LoVo (cell line): ENCODE data around the gene TP63.
"Not testable (repeated sequence)": the region's sequence is repeated elsewhere in the genome, so short reads cannot be mapped to it uniquely, and the experiment has no call there.

Experiments used
- DNase-seq: peaks from one replicate; pipeline ENCODE4 v3.0.0-alpha.2; 2016; ENCODE audit warnings: low spot score

TP63 gene

DNA sequence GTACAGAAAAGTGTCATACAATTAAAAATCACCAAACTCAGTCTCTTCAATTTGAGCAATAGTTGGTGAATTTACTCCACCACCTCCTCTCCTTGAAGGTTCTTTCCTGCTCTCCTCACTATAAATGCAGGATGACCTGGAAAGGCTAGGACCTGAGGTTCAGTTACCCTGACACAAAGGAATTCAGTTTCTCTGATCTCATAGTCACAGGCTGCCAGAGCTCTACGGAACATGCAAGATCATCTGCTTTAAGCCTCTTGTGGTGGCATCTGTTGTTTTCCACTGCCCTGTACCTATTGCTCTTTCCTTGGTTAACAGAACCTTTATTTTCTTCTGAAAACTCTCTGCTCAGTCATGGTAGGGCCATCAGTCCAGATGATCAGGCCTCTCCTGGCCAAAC is 4.9 kb upstream of the TP63 start:
- no peak for DNase-seq

DNA sequence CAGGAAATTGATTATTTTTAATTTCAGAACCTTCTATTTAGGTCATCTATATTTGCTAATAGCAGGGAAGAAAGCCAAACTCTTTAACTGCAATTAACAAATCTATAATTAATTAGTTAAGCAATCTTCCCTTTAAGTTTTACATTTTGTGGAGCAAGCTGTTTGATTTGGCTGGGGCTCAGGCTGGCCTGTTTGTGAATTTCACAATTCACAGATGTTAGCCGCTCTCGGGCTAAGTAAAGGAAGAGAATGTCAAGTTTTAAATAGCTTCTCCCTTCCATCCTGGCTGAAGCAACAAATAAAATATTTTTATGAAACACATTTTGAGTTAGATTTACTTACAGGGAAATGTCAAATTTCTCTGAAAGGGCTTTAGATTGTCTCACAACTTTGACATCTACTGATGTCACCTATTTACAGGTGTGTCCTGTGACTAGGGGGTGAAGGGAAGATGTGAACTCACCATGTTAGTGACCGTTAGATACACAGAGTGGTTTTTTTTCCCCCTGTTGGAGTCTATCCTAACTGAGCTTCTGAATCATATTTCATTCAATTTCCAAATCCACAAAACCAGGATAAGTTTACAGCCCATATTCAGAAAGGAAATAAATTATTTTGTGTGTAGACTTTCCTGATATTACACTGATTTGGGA is 1.3 kb upstream of the TP63 start:
- no peak for DNase-seq

DNA sequence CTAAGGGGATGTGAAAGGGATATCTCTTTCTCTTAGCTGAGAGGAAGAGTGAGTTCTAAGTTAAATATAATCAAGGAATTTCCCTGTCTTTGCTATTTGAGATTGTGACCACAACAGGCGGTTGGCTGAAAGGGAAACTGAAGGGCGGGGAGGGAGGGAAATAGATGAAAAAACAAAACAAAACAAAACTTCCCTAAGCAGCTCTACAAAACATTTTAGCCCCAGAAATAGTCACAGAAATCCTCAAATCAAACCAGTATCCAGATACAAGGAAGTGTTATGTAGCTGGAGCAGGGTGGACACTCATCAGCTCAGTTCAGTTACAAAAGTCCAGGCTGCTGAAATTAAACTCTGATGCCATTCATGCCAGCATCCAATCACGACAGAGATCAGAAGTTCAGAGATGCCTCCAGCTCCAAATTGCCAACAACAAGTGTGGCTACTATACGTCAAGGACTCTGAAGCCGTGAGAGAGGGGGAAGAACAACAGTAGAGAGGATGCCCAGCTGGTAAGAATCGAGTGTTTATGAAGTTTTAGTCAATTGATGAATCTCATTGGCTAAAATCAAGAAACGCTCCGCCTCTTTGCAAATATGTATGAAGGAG is 319 bp upstream of the TP63 start:
- no peak for DNase-seq

DNA sequence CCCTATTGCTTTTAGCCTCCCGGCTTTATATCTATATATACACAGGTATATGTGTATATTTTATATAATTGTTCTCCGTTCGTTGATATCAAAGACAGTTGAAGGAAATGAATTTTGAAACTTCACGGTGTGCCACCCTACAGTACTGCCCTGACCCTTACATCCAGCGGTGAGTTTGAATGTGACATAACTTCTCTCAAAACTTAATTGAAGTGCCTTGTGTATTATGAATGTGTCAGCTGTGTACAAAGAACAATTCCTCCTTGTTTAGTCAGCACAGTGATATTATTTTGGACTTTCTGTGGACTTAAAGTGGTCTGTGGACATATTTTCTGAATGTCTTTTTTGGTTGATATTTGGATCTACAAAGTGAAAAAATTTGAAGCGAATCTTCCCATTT is 220 bp downstream of the TP63 start:
- DNase-seq, result no peak

DNA sequence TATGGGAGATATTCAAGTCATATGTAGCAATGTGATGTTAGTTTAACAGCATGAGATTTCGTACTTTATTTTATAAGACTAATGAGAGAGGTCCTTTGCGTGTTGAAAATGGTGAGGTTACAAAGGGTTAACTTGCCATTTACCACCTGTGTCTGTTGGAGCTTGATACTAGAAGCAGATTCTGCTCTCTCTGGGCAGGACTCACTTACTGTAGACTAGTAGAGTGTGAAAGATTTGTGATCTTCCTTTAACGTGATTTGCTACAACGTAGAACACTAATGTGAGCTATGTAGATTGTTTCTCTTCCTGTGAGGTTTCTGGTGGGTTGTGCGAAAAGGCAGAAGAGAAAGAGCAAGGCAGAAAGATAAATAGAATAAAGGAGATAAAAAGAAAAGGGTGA is 1.1 kb downstream of the TP63 start:
- DNase-seq, result no peak

DNA sequence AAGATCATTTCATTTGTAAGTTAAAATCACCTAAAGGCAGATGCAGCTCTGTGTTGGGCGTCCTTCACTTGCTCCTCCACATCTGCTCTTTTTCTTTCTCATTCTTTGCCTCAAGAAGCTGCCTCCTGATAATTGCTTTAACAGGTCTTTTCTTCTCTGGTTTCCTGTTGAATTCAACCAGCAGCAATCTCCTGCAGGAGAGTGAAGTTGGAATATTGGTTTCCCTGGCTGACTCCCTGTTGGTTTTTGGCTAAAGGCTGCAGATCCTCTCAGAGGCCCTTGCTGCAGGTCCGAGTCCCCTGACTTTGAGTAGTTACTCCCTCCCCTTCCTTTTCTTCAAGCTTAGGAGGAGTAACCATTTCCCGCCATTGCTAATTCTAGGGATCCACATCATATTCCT is 4.2 kb downstream of the TP63 start:
- DNase-seq, result no peak

DNA sequence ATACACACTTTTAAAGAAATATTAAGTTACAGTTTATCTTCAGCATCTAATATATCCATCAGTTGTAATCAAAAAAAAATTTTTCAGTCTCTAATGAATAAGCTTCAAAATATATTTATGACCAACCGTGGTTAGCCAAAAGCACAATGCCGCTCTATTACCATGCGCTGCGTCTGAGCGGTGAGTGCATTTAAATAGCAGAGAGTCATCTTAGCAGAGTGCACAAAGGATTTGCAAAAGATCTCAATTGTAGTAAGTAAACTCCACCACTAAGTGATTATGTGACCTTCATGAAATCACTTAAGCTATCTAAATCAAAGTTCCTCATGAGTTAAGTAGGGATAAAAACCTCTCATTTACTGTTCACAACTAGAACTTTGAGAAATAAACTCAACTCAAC is 4.9 kb downstream of the TP63 start:
- DNase-seq, result no peak

DNA sequence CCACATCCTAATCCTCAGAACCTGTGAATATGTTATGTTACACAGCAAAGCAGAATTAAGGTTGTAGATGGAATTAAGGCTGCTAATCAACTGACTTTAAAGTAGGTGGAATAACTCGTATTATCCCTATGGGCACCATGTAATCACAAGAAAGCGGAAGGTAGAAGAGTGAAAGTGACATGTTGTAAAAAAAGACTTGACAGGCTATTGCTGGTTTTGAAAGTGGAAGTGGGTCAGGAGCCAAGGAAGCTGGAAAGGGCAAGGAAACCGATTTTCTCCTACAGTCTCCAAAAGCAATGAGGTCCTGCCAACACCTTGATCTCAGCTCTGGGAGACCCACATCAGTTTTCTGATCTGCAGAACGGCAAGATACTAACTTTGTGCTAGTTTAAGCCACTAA is 6.6 kb downstream of the TP63 start:
- no peak for DNase-seq

DNA sequence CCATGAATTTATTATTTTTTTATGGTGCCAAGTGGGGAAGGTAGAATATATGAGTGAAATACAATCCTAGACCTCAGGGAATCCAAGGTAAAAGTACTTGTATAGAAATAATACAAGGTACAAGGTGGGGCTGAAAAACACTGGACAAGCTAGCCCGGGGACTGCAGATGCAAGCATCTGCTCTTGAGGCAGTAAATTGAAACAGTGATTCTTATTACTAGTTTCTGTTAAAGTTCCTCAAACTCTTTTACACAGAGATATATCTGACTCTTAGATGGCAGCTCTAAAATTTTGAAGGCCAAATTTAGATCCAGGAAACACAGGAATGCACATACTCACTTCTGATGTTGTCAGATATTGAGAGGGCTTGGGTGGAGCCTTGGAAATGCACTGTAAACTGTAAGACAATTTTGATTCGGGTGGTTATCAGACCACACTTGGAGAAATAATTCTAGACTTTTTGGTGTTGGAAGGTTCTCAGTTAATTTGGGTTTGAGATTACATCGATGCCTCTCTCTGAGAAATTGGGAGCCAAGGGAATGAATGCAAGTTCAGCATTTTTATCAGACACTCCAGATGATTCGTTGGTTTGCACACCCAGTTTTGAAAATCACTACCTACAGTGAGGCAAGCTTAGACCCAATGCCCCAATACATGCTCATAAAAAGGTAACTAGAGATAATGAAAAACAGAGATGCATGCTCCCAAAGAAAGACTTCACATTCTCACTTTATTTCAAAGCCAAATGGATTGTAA is 7.3 kb downstream of the TP63 start:
- no peak for DNase-seq

DNA sequence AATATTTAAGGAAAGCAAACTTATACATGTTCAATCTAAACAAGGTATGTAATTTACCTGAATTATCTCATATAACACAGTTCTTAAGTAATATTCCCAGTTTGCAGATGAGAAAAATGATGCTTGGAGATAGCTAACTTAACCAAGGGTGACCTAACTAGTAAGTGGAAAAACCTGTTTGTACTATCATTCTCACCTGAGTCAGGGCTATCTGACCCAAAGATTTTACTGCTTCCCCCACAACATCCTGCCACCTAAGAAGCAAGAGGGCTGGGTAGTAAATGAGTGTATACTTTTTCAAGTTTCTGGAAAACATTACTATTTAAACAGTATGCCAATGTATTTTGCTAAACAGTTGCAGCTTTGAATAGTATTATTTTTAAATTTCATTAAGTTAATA is 10.6 kb downstream of the TP63 start:
- peak; percentile 3 for DNase-seq

DNA sequence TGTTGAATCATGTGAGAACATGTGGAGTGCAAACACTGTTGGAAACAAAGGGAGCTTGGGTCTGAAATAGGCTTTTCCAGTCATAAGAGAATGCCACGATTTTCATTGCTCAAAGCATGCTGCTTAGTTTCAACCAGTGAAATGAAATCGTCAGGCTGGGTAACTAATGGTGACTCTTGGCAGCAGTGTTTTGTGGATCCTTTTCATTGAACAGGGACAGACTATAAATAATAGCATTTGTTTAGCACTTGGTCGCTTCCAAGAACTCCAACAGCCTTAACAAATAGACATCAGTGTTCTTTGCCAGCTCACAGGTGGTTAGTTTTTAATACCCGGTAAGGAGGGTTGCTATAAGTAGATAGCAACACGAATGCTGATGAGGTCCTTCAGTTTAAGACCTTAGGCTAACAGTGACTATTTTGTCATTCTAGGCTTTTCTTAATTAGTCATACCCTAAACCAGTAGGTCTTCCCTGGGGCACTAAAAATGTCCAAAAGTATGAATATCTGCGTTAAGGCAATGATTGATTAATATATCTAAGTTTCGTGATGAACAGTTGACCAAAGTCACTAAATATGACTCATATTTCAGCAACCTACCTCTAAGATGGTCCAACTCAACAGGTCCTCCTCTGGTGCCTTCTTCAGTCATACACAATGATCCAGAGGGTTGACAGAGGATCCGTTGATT is 15.8 kb downstream of the TP63 start:
- DNase-seq, result no peak

DNA sequence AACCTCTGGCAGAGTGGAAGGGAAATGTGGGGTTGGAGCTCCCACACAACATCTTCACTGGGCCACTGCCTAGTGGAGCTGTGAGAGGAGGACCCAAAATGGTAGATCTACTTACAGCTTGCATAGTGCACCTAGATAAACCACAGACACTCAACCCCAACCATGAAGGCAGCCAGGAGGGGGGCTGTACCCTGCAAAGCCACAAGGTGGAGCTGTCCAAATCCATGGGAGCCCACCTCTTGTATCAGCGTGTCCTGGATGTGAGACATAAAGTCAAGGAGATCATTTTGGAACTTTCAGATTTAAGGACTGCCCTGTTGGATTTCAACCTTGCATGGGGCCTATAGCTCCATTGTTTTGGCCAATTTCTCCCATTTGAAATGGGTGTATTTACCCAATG is 20.9 kb downstream of the TP63 start:
- no peak for DNase-seq

DNA sequence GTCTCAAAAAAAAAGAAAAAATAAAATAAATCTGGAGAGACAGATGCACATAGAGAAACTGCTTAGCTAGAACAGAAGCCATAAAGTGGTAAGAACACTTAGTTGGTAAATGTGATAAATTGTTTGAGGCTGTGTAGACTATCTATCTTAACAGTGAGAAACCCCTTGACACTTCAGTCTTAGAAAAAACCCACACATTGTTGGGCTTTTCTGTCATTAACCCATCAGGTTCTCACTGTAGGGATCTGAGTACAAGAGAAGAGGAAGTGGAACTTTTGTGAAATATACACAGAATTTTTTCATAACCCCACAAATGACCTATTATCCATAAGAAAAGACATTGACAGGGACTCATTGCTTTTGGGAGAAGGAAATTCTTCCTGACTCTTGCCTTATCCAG is 24.4 kb downstream of the TP63 start:
- DNase-seq, result no peak

DNA sequence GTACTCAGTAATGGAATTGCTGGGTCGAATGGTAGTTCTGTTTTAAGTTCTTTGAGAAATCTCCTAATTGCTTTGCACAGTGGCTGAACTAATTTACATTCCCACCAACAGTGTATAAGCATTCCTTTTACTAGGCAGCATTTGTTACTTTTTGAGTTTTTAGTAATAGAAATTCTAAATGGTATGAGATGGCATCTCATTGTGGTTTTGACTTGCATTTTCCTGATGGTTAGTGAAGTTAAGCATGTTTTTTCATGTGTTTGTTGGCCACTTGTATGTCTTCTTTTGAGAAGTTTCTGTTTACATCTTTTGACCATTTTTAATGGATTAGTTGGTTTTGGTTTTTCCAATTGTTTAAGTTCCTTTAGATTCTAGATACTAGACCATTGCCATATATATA is 28.4 kb downstream of the TP63 start:
- DNase-seq, result no peak

DNA sequence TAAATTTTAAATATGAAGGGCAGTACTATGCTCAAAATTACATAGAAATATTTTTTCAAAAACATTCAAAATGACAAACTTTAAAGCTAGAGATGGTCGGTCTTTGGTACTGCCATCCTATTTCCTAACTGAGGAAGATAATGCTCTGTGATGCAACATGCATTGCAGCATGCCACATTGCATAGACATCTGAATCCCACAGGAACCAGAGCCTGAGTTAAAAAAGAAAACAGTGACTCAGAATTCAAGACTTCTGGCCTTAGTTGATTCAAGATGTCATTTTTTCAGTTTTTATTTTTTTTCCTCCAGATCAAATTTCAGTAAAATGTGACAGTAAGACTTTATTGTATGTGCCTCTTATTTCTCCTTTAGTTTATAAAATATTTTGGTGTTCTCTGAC is 33.1 kb downstream of the TP63 start:
- DNase-seq, result no peak

DNA sequence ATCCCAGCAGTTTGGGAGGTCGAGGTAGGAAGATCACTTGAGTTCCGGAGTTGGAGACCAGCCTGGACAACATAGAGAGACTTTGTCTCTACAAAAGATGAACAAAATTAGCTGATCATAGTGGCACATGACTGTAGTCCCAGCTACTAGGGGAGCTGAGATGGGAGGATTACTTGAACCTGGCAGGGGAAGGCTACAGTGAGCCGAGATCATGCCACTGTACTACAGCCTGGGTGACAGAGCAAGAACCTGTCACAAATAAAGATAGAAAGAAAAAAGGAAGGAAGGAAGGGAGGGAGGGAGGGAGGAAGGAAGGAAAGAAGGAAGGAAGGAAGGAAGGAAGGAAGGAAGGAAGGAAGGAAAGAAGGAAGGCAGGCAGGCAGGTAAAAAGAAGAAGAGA is 41.2 kb downstream of the TP63 start:
- DNase-seq, result not testable (repeated sequence)

DNA sequence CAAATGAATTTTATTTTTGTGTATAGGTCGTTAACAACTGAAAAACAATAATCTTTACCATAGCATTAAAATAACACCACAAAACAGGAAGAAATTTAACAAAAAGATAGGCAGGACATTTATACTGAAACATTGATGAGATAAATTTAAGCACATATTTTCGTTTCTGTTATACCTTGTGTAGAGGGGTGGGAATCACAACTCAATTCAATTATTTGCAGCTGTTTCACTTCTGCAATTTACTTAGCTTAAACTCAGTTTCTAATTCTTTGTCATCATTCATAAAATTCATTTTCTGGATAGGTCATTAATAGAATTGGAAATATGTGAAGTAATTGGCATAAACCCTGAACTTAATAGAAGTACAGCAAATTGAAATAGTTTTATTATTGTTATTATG is 42.3 kb downstream of the TP63 start:
- DNase-seq, result no peak

DNA sequence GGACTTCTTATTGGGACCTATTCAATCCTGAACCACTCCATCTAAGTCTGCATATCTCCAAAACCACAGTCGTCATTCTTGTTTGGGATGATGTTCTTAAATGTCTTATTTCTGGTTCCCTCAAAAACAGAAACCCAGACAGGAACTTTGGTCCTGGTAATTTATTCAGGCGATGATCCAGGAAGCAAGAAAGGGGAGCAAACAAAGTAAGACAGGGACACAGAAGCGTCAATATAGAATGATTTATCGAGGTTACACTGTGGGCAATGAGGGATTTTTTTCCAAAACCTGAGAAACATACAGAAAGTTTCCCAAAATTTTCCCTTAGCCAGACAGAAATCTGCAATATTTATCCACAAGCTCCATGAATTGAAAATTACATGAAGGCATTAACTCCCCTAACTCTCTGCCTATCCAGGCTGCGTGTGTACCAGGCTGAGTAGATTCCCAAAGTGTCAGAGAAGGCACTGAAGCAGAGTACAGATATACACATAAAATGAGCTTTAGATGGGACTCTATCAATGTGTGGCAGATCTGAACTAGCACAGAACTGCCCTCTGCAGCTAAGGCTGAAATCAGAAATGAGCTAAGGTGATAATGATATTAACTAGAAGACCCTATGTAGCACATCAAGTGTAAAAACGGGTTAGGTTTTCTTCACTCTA is 43.2 kb downstream of the TP63 start:
- DNase-seq, result no peak

DNA sequence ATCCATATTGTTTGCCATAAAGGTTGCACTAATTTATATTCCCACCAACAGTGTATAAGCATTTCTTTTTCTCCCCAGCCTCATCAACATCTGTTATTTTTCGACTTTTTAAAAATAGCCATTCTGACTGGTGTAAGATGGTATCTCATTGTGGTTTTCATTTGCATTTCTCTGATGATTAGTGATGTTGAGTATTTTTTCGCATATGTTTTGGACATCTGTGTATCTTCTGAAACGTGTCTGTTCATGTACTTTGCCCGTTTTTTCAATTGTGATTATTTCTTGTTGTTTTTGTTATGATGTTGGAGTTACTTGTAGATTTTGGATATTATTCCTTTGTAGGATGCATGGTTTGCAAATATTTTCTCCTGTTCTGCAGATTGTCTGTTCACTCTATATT is 46.5 kb downstream of the TP63 start:
- no peak for DNase-seq

DNA sequence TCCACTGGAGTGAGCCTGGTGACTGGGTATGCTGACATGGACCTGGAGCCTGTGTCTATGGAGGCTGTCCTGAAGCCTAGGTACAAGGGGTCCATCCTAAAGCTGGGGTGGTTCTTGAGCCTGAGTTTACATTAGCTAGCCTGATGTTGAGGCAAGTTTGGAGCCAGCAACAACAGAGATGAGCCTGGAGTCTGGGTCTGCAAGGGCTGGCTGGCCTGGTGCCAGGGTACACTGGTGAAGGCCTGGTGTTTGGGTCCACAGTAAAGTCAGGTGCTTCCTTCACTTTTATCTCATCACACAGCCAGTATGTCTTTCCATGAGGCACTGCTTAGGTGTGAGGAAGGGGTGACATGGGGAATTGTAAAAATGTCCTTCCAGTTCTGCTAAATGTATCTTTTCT is 49.5 kb downstream of the TP63 start:
- DNase-seq, result no peak

DNA sequence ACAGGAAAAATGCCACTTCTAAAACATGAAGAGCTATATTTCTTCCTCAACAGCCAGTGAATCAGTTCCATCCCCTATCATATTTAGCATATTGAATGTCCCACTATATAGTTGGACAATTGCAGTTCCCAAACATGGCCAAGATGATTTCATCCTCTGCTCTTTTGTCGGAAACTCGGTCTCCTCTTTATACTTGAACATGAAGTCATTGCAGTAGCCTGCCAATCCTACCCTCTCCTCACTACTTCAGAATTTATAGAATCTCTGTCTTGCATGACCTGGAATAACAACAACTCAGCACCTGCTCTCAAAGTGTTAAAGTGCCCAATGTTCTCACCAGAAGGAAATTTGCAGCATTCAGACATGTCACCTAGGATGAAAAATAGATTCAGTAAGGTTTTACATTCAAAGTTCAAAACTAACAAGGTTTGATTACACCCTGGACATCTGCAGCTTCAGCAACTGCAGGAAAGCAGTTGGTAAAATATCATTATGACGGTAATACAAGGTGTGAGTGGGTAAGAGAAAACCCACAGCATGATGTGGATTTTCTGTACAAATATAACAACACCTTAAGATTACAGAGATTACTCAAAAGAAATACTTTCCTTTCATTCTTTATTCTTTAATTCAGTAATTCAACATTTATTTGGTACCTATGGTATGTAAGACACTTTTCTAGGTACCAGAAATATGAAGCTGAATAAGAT is 52.5 kb downstream of the TP63 start:
- no peak for DNase-seq

DNA sequence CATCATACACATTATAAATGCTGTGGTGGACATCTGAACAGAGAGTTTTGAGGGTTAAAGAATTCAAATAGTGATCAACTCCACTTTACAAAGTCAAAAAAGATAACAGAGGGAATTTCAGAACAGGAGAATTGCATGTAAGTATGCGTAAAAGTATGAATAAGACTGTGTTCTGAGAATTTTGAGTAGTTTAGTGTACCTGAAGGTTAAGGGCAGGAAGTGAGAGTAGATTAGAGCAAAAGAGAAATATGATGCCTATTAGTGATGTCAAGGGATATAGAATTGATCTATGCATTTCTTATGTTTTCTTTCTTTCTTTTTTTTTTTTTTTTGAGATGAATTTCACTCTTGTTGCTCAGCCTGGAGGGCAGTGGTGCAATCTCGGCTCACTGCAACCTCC is 53.1 kb downstream of the TP63 start:
- DNase-seq, result no peak
